UCSD-AML1 (cell line): ENCODE data around the gene CYTH2.

Source experiments
- DNase-seq: peaks from one replicate; lab custom pipeline; 2025; ENCODE audit not compliant: unreplicated experiment; lab: John Stamatoyannopoulos, UW

Gene CYTH2

DNA sequence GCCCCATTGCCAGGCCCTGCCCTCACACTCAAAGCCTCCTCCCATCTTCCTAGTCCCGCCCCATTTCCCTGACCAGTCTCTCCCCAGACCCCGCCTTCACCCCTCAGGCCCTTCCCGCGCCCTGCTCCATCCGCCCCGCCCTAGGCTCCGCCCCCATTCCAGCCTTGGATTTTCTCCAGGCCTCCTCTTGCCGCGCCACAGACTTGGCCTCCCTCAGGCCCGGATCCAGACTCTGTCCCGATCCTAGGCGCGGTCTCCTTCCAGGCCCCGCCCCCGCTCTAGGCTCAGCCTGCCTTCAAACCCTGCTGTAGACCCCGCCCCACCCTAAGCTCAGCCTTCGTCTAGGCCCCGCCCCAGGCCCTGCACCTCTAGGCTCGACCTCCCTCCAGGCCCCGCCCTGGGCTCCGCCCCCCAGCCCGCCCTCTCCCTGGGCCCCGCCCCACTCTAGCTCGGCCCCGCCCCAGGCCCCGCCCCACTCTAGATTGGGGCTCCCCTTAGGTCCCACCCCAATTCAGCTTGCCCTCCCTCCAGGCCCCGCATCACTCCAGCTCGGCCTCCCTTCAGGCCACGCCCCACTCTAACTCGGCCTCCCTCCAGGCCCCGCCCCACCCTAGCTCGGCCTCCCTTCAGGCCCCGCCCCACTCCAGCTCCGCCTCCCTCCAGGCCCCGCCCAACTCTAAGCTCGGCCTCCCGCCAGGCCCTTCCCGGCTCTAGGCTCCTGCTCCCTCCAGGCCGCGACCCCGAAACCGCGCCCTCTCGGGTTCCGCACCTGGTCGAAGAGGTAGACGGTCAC, 24.0 kb downstream of the CYTH2 start:
- DNase-seq: peak; percentile 99

DNA sequence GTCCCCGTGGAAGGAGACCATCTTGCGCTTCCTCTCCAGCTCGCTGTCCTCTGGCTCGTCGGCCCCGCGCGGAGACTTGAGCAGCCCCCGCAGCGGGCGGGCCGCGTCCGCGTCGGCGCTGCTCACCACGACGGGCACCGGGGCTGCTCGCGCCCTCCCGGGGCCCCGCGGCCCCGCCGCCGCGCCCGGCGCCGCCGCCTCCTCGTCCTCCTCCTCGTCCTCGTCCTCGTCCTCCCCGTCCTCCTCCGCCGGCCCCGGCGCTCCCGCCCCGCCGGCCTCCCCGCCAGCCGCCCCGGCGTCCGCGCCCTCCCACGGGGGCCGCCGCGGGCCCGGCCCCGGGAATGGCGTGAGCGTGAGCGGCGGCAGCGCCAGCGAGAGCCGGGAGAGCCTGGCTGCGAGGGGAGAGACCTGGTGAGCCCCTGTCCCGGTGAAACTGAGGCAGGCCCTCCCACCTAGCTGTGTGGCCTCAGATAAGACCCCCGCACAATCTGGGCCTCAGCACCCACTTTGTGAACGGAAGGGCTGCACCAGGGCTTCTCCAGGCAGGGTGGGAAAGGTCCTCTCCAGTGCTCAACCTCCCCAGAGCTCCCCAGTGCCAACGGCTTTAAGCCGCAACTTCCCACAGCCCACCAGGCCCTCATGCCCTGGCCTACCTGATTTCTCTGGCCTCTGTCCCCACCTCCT, 24.7 kb downstream of the CYTH2 start:
- DNase-seq: no peak

- peak; percentile 75 for DNase-seq
Observed at GRCh38 chr19:48495396-48495795, 26.2 kb downstream of the CYTH2 start.

- no peak for DNase-seq
Observed at GRCh38 chr19:48496959-48497727, 28.0 kb downstream of the CYTH2 start.

DNA sequence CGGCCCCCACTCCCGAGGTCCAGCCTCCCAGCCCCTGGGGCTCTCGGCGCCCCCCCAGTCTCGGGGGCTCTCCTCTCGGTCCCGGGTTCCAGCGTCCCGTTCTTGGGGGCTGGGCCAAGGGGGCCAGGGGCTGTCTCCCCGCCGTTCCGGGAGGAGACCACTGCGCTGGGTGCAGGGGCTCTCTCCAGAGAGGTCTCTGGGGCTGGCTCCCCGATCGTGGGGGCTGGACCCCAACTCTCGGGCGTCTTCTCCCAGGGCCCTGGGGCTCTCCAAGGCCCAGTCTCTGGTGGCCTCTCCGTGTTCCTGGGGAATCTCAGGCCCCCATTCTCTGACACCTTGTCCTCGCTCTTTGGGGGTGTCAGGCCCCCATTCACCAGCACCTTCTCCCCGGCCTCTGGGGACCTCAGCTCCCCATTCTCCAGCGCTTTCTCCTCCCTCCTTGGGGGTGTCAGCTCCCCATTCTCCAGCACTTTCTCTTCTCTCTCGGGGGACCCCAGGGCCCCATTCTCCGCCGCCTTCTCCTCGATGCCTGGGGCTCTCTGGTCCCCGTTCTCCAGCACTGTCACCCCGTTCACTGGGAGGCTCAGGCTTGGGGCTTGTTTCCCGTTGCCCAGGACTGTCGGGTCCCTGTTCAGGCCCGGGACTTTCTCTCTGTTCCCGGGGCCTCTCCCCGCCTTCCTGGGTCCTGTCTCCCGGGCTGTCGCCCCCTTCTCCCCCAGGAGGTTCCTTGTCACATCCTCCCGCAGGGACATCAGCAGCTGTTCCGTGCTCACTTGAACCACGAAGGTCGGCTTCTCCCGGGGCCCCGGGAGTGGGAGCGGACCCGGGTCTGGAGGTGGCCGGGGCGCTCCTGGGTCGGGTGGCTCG, 28.8 kb downstream of the CYTH2 start:
- DNase-seq: no peak

DNA sequence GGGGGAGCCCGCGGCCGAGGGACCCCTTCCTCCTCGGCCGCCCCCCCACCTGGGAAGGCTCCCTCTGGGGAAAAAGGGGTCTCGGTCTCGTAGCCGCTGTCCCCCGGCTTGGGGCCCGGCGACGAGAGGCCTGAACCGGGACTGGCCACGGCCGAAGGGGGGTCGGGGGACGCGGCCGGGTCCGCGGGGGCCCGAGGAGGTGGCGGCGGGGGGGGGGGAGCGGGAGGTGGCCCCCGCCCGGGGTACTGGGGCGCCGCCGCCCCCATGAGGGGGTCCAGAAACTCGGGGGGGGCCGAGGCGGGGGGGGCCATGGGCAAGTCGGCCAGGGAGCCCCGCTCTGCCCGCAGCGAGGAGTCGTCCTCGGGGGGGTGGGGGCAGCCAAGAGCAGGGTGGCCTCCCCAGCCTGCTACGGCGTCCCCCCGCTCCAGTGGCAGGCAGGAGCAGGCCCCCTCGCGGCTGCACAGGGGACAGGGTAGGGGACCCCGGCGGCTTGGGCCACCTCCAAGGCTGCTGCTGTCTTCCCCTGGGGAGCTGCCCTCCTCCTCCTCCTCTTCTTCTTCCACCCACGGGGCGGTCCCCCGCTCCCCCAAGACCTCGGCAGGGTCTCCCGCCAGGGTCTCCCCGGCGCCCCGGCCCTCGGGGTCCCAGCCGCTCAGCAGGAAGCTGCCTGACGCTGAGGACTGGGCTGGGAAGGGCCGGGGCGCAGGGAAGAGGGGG, 29.6 kb downstream of the CYTH2 start:
- no peak for DNase-seq

DNA sequence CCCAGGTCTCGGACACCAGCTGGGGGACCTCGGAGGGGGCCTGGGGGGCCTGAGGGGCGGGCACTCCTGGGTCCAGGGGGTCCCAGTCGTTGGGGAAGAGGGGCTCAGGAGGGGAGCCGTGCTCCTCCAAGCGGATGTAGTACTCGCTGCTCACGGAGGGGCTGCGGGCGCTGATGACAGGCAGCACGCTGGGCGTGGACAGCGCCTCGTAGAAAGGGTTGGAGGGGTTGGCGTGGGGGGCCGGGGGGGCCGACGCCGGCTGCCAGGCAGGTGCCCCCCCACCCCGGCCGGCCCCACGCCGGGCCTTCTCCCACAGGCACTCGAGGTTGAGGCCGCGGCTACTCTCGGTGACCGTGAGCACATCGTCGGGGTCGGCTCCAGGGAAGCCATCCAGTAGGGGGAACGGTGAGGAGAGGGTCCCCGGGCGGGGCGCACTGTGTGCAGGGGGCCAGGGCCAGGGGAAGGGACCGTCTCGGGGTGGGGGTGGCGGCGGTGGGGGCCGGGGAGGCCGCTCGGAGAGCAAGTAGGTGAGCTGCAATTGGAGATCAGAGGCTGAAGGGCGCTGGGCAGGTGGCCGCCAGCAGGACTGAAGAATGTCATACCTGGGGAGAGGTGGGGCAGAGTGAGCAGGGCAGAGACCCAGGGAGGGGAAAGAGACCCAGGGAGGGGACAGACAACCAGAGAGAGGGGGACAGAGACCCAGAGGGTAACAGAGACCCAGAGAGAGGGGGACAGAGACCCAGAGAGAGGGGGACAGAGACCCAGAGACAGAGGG, 30.3 kb downstream of the CYTH2 start:
- DNase-seq: no peak

DNA sequence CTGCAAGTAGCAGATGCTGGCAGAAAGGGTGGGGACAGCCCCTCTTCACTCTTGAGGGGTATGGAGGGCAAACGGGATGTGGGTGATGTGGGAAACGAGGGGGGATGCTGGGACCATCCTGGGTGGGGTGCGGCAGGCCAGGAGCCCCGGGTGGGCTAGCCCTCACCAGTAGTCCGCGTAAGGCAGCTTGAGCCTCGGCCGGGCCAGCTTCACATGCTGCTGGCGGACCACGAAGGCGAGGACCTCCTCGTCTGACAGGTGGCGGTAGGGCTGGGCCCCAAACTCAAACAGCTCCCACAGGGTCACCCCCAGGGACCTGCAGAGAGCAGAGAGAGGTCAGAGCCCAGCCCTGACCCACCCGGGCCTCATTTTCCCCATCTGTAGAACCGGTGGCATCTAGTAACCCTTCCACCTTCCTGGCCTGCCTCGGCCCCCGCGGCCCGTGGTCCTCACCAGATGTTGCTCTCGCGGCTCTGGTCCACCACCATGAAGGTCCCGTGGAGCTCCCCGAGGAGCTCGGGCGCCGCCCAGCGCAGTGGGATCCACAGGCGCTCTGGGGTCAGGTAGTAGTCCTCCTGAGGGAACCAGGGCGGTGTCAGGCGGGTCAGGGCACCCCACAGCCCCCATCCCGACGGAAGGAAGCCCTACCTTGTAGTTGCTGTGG, 31.8 kb downstream of the CYTH2 start:
- no peak for DNase-seq

DNA sequence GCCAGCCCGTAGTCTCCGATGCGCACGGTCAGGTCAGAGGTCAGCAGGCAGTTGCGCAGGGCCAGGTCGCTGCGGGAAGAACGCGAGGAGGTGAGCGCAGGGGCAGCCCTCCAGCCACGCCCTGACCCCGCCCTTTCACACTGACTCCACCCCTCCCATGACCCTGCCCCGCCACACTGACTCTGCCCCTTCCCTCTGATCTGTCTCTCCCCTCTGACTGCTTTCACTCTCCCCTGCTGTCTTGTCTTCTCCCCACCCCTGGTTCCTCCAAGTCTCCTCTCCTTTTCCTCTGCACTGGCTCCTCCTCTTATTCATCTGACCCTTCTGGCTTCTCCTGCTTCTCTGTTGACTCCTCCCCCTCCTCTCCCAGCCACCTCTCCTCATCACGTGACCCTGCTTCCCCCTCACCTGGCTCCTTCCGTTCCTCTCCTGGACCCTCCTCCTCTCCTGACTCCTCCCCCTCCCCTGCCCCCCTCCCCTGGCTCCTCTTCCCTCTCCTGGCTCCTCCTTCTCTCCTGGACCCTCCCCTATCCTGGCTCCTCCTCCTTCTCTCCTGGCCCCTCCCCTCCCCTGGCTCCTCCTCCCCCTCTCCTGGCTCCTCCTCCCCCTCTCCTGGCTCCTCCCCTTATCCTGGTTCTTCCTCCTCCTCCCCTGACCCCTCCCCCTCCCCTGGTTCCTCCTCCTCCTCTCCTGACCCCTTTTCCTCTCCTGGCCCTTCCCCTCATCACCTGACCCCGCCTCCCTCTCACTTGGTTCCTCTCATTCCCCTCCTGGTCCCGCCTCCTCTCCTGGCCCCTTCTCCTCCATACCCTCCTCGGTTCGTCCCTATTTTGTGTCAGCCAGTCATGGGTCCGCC, 32.6 kb downstream of the CYTH2 start:
- DNase-seq: peak; percentile 89

GRCh38 chr19:48502350-48503018, 33.3 kb downstream of the CYTH2 start:
- no peak for DNase-seq

DNA sequence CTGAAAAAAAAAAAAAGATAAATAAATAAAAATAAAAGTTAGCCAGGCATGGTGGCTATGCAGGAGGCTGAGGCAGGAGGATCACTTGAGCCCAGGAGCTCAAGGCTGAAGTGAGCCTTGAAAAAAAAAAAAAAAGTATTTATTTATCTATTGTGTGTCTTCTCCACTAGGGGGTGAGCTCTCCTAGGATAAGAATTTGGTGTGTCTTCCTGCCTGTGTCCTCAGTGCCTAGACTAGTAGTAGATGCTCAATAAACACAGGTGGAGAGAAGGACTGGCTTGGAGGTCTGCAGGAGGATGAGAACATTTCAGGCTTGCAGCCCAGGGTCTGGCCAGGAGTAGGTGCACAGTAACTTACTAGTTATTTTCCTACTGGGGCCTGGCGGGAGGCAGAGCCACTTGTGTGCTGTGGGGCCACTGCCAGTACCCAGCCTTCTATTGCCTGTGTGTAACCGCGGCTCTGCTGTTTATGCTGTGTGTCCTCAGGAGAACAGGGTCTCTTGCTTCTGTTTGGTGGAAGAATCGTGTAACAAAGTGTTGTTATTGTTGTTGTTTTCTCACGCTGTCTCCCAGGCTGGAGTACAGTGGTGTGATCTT, 37.1 kb downstream of the CYTH2 start:
- no peak for DNase-seq

- DNase-seq: no peak
Observed at GRCh38 chr19:48507911-48508439, 38.8 kb downstream of the CYTH2 start.

GRCh38 chr19:48508729-48509411, 39.7 kb downstream of the CYTH2 start:
- no peak for DNase-seq

GRCh38 chr19:48509467-48510194, 40.5 kb downstream of the CYTH2 start:
- DNase-seq: no peak

- DNase-seq: peak; percentile 43
Observed at GRCh38 chr19:48510421-48511268, 41.5 kb downstream of the CYTH2 start.
